ENCODE measurements around the gene EN2.

EN2 gene

GRCh38 chr7:155452505-155453295 lies 5.2 kb upstream of the EN2 start:
- Mint-ChIP-seq H3K27ac (no peak overlapping the region), H3K4me3 (no peak overlapping the region)

GRCh38 chr7:155453296-155454182 lies 4.4 kb upstream of the EN2 start:
- H3K36me3 Mint-ChIP-seq (ENCODE audit: low read depth), result no peaks in the 10 kb centered on the region
- H3K27ac Mint-ChIP-seq, result no peak overlapping the region
- peaks cover 69% of the 10 kb centered on the region for H3K27me3 Mint-ChIP-seq (ENCODE audit: low read depth)
- H3K4me1 Mint-ChIP-seq (ENCODE audit: low read depth), result no peaks in the 10 kb centered on the region
- H3K9me3 Mint-ChIP-seq, result no peaks in the 10 kb centered on the region
- H3K4me3 Mint-ChIP-seq, result no peak overlapping the region

More at GRCh38 chr7:155452505-155453295, 5.2 kb upstream of the EN2 start:
- Mint-ChIP-seq H3K27me3 (ENCODE audit: low read depth) (peaks cover 77% of the 10 kb centered on the region), H3K9me3 (no peaks in the 10 kb centered on the region), H3K36me3 (ENCODE audit: low read depth) (peaks cover 4% of the 10 kb centered on the region), H3K4me1 (ENCODE audit: low read depth) (peaks cover 1% of the 10 kb centered on the region)

- peaks cover 66% of the 10 kb centered on the region for H3K27me3 Mint-ChIP-seq (ENCODE audit: low read depth)
- peaks cover 3% of the 10 kb centered on the region for H3K4me1 Mint-ChIP-seq (ENCODE audit: low read depth)
- H3K27ac Mint-ChIP-seq, result no peak overlapping the region
- H3K36me3 Mint-ChIP-seq (ENCODE audit: low read depth), result peaks cover 3% of the 10 kb centered on the region
- no peaks in the 10 kb centered on the region for H3K9me3 Mint-ChIP-seq
- no peak overlapping the region for H3K4me3 Mint-ChIP-seq
Measured at GRCh38 chr7:155454183-155455112, 3.5 kb upstream of the EN2 start.

GRCh38 chr7:155455132-155455693 lies 2.7 kb upstream of the EN2 start:
- peaks cover 3% of the 10 kb centered on the region for H3K36me3 Mint-ChIP-seq (ENCODE audit: low read depth)
- no peaks in the 10 kb centered on the region for H3K9me3 Mint-ChIP-seq
- peaks cover 72% of the 10 kb centered on the region for H3K27me3 Mint-ChIP-seq (ENCODE audit: low read depth)
- peaks cover 3% of the 10 kb centered on the region for H3K4me1 Mint-ChIP-seq (ENCODE audit: low read depth)
- H3K27ac Mint-ChIP-seq, result peak overlapping the region; percentile 15
- H3K4me3 Mint-ChIP-seq, result no peak overlapping the region

GRCh38 chr7:155455776-155456737 lies 1.9 kb upstream of the EN2 start:
- H3K4me3 Mint-ChIP-seq, result no peak overlapping the region
- peak overlapping the region; percentile 23 for H3K27ac Mint-ChIP-seq
- H3K36me3 Mint-ChIP-seq (ENCODE audit: low read depth), result peaks cover 3% of the 10 kb centered on the region
- no peaks in the 10 kb centered on the region for H3K9me3 Mint-ChIP-seq
- H3K4me1 Mint-ChIP-seq (ENCODE audit: low read depth), result peaks cover 3% of the 10 kb centered on the region
- H3K27me3 Mint-ChIP-seq (ENCODE audit: low read depth), result peaks cover 75% of the 10 kb centered on the region

- H3K27me3 Mint-ChIP-seq (ENCODE audit: low read depth), result peaks cover 75% of the 10 kb centered on the region
- peak overlapping the region; percentile 69 for H3K27ac Mint-ChIP-seq
- H3K36me3 Mint-ChIP-seq (ENCODE audit: low read depth), result peaks cover 3% of the 10 kb centered on the region
Measured at GRCh38 chr7:155456738-155457543, 988 bp upstream of the EN2 start.

GRCh38 chr7:155457544-155458110 lies 302 bp upstream of the EN2 start:
- Mint-ChIP-seq H3K4me1 (ENCODE audit: low read depth) (peaks cover 3% of the 10 kb centered on the region), H3K9me3 (no peaks in the 10 kb centered on the region), H3K27me3 (ENCODE audit: low read depth) (peaks cover 75% of the 10 kb centered on the region), H3K4me3 (no peak overlapping the region), H3K27ac (no peak overlapping the region), H3K36me3 (ENCODE audit: low read depth) (peaks cover 3% of the 10 kb centered on the region)

More at GRCh38 chr7:155456738-155457543, 988 bp upstream of the EN2 start:
- peaks cover 3% of the 10 kb centered on the region for H3K4me1 Mint-ChIP-seq (ENCODE audit: low read depth)
- H3K9me3 Mint-ChIP-seq, result no peaks in the 10 kb centered on the region
- peak overlapping the region; percentile 50 for H3K4me3 Mint-ChIP-seq

GRCh38 chr7:155458878-155459699 lies 1.2 kb downstream of the EN2 start:
- peaks cover 3% of the 10 kb centered on the region for H3K36me3 Mint-ChIP-seq (ENCODE audit: low read depth)
- peak overlapping the region; percentile 14 for H3K4me3 Mint-ChIP-seq
- H3K4me1 Mint-ChIP-seq (ENCODE audit: low read depth), result peaks cover 3% of the 10 kb centered on the region
- no peaks in the 10 kb centered on the region for H3K9me3 Mint-ChIP-seq
- H3K27me3 Mint-ChIP-seq (ENCODE audit: low read depth), result peaks cover 82% of the 10 kb centered on the region
- H3K27ac Mint-ChIP-seq, result peak overlapping the region; percentile 76

- H3K27ac Mint-ChIP-seq, result peak overlapping the region; percentile 7
- peaks cover 3% of the 10 kb centered on the region for H3K4me1 Mint-ChIP-seq (ENCODE audit: low read depth)
- peaks cover 82% of the 10 kb centered on the region for H3K27me3 Mint-ChIP-seq (ENCODE audit: low read depth)
- no peaks in the 10 kb centered on the region for H3K9me3 Mint-ChIP-seq
- H3K36me3 Mint-ChIP-seq (ENCODE audit: low read depth), result peaks cover 3% of the 10 kb centered on the region
- H3K4me3 Mint-ChIP-seq, result no peak overlapping the region
Measured at GRCh38 chr7:155459700-155460461, 2.0 kb downstream of the EN2 start.

- peaks cover 82% of the 10 kb centered on the region for H3K27me3 Mint-ChIP-seq (ENCODE audit: low read depth)
- no peaks in the 10 kb centered on the region for H3K9me3 Mint-ChIP-seq
- peaks cover 3% of the 10 kb centered on the region for H3K36me3 Mint-ChIP-seq (ENCODE audit: low read depth)
- no peak overlapping the region for H3K27ac Mint-ChIP-seq
- peaks cover 3% of the 10 kb centered on the region for H3K4me1 Mint-ChIP-seq (ENCODE audit: low read depth)
- H3K4me3 Mint-ChIP-seq, result no peak overlapping the region
Measured at GRCh38 chr7:155460926-155461613, 3.1 kb downstream of the EN2 start.

Measured in T-helper 1 cell treated with Interleukin-12 subunit alpha and Interleukin-12 subunit beta and Interleukin-4 antibody, amounts not matched to agents 30 μg/mL and 1 μg/mL, for 36 hours (primary cell).